Measurements from ENCODE around the gene FOXK2. TPM values are rescaled to one million over a fixed set of nuclear protein-coding genes. Genes with fewer than 3 reads are reported as not detected.
"Not testable (repeated sequence)": the region's sequence is repeated elsewhere in the genome, so short reads cannot be mapped to it uniquely, and the experiment has no call there.

FOXK2 gene
- total RNA-seq, 1 experiment from 2014 or later = 72.0 TPM

DNA sequence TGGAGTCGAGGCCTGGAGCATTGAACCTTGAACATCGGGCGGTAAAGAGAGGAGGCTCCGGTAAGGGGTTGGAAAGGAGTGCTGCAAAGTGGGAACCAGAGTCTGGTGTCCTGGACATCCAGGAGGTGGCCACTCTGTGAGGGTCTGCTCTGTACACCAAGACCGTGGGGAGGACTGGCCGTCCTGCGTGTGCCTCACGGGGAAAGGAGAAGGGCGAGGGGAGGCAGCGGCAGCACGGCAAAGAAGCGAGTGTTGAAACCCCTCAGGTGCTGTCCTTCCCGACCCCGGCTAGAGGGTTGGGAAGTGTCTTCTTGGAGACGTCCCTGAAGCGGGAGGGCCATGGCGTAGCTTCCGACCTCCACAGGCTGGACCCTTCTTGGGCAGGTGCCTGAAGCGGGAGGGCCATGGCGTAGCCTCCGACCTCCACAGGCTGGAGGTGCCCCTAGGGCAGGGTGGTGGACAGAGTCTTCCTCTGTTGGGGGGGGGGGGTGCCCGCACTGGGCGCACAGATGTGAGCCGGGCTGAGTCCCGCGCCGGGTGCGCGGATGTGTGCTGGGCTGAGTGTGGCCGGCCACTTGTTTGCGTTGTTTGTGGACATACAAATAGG is 42.0 kb downstream of the FOXK2 start:
- no peak overlapping the region for H2BK120ac ChIP-seq (ENCODE audit: low read depth, low read length, poor library complexity, severe bottlenecking)
- H2BK12ac ChIP-seq (ENCODE audit: insufficient read length, low read depth, low read length) = no peak overlapping the region
- no peak overlapping the region for H2BK20ac ChIP-seq (ENCODE audit: low read depth, low read length, poor library complexity, severe bottlenecking)
- no peak overlapping the region for H2AFZ ChIP-seq (ENCODE audit: low read length)
- no peaks in the 10 kb centered on the region for H3K9me3 ChIP-seq (ENCODE audit: control insufficient read depth, low read depth, low read length)
- no peak overlapping the region for H4K91ac ChIP-seq (ENCODE audit: insufficient read length, low read depth, low read length)
- no peak overlapping the region for H3K18ac ChIP-seq (ENCODE audit: insufficient read length, low read depth, low read length)
- peaks cover 8 to 30% (median 29%) of the 10 kb centered on the region in 3 experiments; a peak in 6 of 7 replicates for H3K36me3 Mint-ChIP-seq (ENCODE audit: insufficient read depth in 1 of 3, low read depth in 3 of 3)
- no peak for DNase-seq
- no peaks in the 10 kb centered on the region for H3K27me3 Mint-ChIP-seq (ENCODE audit: low read depth)
- H4K8ac ChIP-seq (replicated peaks; ENCODE audit: insufficient read length, low read depth, low read length) = no peak overlapping the region
- no peak overlapping the region for H3K27ac ChIP-seq (ENCODE audit: insufficient read length, low read depth, low read length)
- no peak overlapping the region for H4K5ac ChIP-seq (ENCODE audit: insufficient read length, low read depth, low read length)
- H3T11ph ChIP-seq (ENCODE audit: low read length) = no peak overlapping the region
- H3K4ac ChIP-seq (ENCODE audit: low read depth, low read length) = no peak overlapping the region
- no peaks in the 10 kb centered on the region; the same call in 1 of the 2 replicates for H3K4me1 ChIP-seq (ENCODE audit: insufficient read depth, low read length)
- no peak overlapping the region for H2AK5ac ChIP-seq (ENCODE audit: insufficient read length, low read length)
- no peaks in the 10 kb centered on the region for H3K23me2 ChIP-seq (ENCODE audit: insufficient read length, low read depth, low read length, poor library complexity, severe bottlenecking)
- peaks cover 48% of the 10 kb centered on the region; the same call in 1 of the 2 replicates for H3K79me2 ChIP-seq (ENCODE audit: insufficient read depth, low read length)
- H3K4me1 Mint-ChIP-seq = peaks cover 22 to 34% of the 10 kb centered on the region in 2 experiments
- TF ChIP-seq, protein P1, sequence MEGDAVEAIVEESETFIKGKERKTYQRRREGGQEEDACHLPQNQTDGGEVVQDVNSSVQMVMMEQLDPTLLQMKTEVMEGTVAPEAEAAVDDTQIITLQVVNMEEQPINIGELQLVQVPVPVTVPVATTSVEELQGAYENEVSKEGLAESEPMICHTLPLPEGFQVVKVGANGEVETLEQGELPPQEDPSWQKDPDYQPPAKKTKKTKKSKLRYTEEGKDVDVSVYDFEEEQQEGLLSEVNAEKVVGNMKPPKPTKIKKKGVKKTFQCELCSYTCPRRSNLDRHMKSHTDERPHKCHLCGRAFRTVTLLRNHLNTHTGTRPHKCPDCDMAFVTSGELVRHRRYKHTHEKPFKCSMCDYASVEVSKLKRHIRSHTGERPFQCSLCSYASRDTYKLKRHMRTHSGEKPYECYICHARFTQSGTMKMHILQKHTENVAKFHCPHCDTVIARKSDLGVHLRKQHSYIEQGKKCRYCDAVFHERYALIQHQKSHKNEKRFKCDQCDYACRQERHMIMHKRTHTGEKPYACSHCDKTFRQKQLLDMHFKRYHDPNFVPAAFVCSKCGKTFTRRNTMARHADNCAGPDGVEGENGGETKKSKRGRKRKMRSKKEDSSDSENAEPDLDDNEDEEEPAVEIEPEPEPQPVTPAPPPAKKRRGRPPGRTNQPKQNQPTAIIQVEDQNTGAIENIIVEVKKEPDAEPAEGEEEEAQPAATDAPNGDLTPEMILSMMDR (conservative IDR thresholded peaks at IDR 0.05) = no peak
- H2BK15ac ChIP-seq (ENCODE audit: low read depth, low read length) = no peak overlapping the region
- peak overlapping the region; percentile 48; the same call in 1 of the 2 replicates for H3K14ac ChIP-seq (ENCODE audit: insufficient read depth, low read length)
- no peak overlapping the region for H3K9ac ChIP-seq (ENCODE audit: extremely low read depth, insufficient read length, low read length)
- WGBS (ENCODE audit: extremely low coverage, insufficient read length, low lambda C conversion rate) = no CpG with 5 or more reads among the region's 31 CpGs
- no peak overlapping the region for H3K23ac ChIP-seq (ENCODE audit: insufficient read length, low read depth, low read length)
- no peak overlapping the region for H3K56ac ChIP-seq (ENCODE audit: insufficient read length, low read depth, low read length)
- H3K79me1 ChIP-seq (ENCODE audit: insufficient read depth, low read depth, low read length, poor library complexity, severe bottlenecking) = peaks cover 19% of the 10 kb centered on the region
- peak overlapping the region; percentile 71 to 93 (median 77); a peak in 5 of 7 replicates for H3K27ac Mint-ChIP-seq
- H2BK5ac ChIP-seq (ENCODE audit: insufficient read length, low read length) = no peak overlapping the region
- H3K9me3 Mint-ChIP-seq = no peaks in the 10 kb centered on the region
- H3K4me2 ChIP-seq (ENCODE audit: insufficient read depth, insufficient read length, low read length) = no peak overlapping the region
- no peaks in the 10 kb centered on the region for H3K27me3 ChIP-seq (ENCODE audit: insufficient read depth, low read length)
- no peak overlapping the region for H3K4me3 Mint-ChIP-seq
- peaks cover 8% of the 10 kb centered on the region for H4K20me1 ChIP-seq (ENCODE audit: control insufficient read depth, insufficient read depth, insufficient read length)

DNA sequence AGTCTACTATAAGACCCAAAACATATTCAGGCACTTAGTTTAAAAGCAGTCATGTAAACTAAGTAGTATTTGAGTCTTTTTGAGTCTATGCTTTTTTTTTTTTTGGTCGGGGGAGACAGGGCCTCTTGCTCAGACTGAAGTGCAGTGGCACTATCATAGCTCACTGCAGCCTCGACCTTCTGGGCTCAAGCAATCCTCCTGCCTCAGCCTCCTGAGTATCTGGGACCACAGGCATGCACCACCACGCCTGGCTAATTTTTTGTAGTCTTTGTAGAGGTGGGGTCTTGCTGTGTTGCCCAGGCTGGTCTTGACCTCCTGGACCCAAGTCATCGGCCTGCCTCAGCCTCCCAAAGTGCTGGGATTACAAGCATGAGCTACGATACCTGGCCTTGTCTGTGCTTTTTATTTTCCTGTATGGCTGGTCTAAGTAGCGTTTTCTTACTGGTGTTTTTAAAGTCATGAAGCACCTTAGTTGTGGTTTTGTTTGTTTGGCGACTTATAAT is 43.2 kb downstream of the FOXK2 start:
- peaks cover 43% of the 10 kb centered on the region; the same call in 1 of the 2 replicates for H3K79me2 ChIP-seq (ENCODE audit: insufficient read depth, low read length)
- Mint-ChIP-seq H3K4me1 (peaks cover 27 to 39% of the 10 kb centered on the region in 2 experiments), H3K27ac (peak overlapping the region in 1 of 3 experiments; percentile 40; a peak in 2 of 7 replicates), H3K36me3 (ENCODE audit: insufficient read depth in 1 of 3, low read depth in 3 of 3) (peaks cover 7 to 37% (median 36%) of the 10 kb centered on the region in 3 experiments; a peak in 6 of 7 replicates)
- not testable (repeated sequence) for H3K27ac ChIP-seq (ENCODE audit: insufficient read length, low read depth, low read length); H4K8ac ChIP-seq (replicated peaks; ENCODE audit: insufficient read length, low read depth, low read length); H3K9ac ChIP-seq (ENCODE audit: extremely low read depth, insufficient read length, low read length); H3T11ph ChIP-seq (ENCODE audit: low read length); H2BK15ac ChIP-seq (ENCODE audit: low read depth, low read length); H4K5ac ChIP-seq (ENCODE audit: insufficient read length, low read depth, low read length); H3K27me3 ChIP-seq (ENCODE audit: insufficient read depth, low read length); H3K14ac ChIP-seq (ENCODE audit: insufficient read depth, low read length); H2BK12ac ChIP-seq (ENCODE audit: insufficient read length, low read depth, low read length); DNase-seq; H4K20me1 ChIP-seq (ENCODE audit: control insufficient read depth, insufficient read depth, insufficient read length); H3K4me1 ChIP-seq (ENCODE audit: insufficient read depth, low read length); H2AFZ ChIP-seq (ENCODE audit: low read length); H3K56ac ChIP-seq (ENCODE audit: insufficient read length, low read depth, low read length); H2AK5ac ChIP-seq (ENCODE audit: insufficient read length, low read length); H3K23ac ChIP-seq (ENCODE audit: insufficient read length, low read depth, low read length); H3K4me3 Mint-ChIP-seq; H3K27me3 Mint-ChIP-seq (ENCODE audit: low read depth); H2BK120ac ChIP-seq (ENCODE audit: low read depth, low read length, poor library complexity, severe bottlenecking); H4K91ac ChIP-seq (ENCODE audit: insufficient read length, low read depth, low read length); H2BK5ac ChIP-seq (ENCODE audit: insufficient read length, low read length); H3K9me3 ChIP-seq (ENCODE audit: control insufficient read depth, low read depth, low read length); H3K9me3 Mint-ChIP-seq; H3K18ac ChIP-seq (ENCODE audit: insufficient read length, low read depth, low read length); H3K4ac ChIP-seq (ENCODE audit: low read depth, low read length); H3K23me2 ChIP-seq (ENCODE audit: insufficient read length, low read depth, low read length, poor library complexity, severe bottlenecking); H3K4me2 ChIP-seq (ENCODE audit: insufficient read depth, insufficient read length, low read length); H2BK20ac ChIP-seq (ENCODE audit: low read depth, low read length, poor library complexity, severe bottlenecking)
- no CpG with 5 or more reads among the region's 7 CpGs for WGBS (ENCODE audit: extremely low coverage, insufficient read length, low lambda C conversion rate)
- H3K79me1 ChIP-seq (ENCODE audit: insufficient read depth, low read depth, low read length, poor library complexity, severe bottlenecking) = peaks cover 19% of the 10 kb centered on the region

Data from H9 (cell line).